NCI-H1436 treated with DMSO at 0.1 percent for 48 hours (cell line): ENCODE data around the gene TOP3B.

Source experiments
- DNase-seq: peaks from one replicate; lab custom pipeline; 2025; lab: John Stamatoyannopoulos, UW

TOP3B gene

GRCh38 chr22:22010358-22010757 lies 27.8 kb upstream of the TOP3B start:
- DNase-seq, result no peak

GRCh38 chr22:22009661-22010060 lies 27.1 kb upstream of the TOP3B start:
- no peak for DNase-seq

- no peak for DNase-seq
Observed at GRCh38 chr22:22006596-22006990, 24.0 kb upstream of the TOP3B start.

GRCh38 chr22:22005945-22006595 lies 23.5 kb upstream of the TOP3B start:
- DNase-seq, result no peak

GRCh38 chr22:22003233-22003632 lies 20.6 kb upstream of the TOP3B start:
- no peak for DNase-seq

GRCh38 chr22:22002526-22003055 lies 20.0 kb upstream of the TOP3B start:
- no peak for DNase-seq

- DNase-seq, result no peak
Observed at GRCh38 chr22:22001664-22002525, 19.3 kb upstream of the TOP3B start.

GRCh38 chr22:21998595-21999247 lies 16.1 kb upstream of the TOP3B start:
- no peak for DNase-seq

GRCh38 chr22:21996175-21996720 lies 13.7 kb upstream of the TOP3B start:
- DNase-seq, result no peak

GRCh38 chr22:21995660-21996059 lies 13.1 kb upstream of the TOP3B start:
- no peak for DNase-seq

- DNase-seq, result no peak
Observed at GRCh38 chr22:21994881-21995444, 12.4 kb upstream of the TOP3B start.

- DNase-seq, result no peak
Observed at GRCh38 chr22:21992593-21993237, 10.1 kb upstream of the TOP3B start.

- no peak for DNase-seq
Observed at GRCh38 chr22:21991774-21992173, 9.2 kb upstream of the TOP3B start.

- DNase-seq, result no peak
Observed at GRCh38 chr22:21991304-21991596, 8.7 kb upstream of the TOP3B start.

- no peak for DNase-seq
Observed at GRCh38 chr22:21990445-21991303, 8.1 kb upstream of the TOP3B start.

- no peak for DNase-seq
Observed at GRCh38 chr22:21989049-21989448, 6.5 kb upstream of the TOP3B start.

GRCh38 chr22:21985214-21985613 lies 2.6 kb upstream of the TOP3B start:
- no peak for DNase-seq

GRCh38 chr22:21984793-21985192 lies 2.2 kb upstream of the TOP3B start:
- no peak for DNase-seq

- no peak for DNase-seq
Observed at GRCh38 chr22:21981874-21982273, 713 bp downstream of the TOP3B start.

GRCh38 chr22:21980547-21980946 lies 2.0 kb downstream of the TOP3B start:
- no peak for DNase-seq
